ENCODE measurements around the gene TNS1. TPM values are rescaled to one million over a fixed set of nuclear protein-coding genes. Genes with fewer than 3 reads are reported as not detected.

The TNS1 gene
- polyA plus RNA-seq, 3 donors = 0.26 to 1.6 (median 1.5) TPM

GRCh38 chr2:217849154-217849975, 153.4 kb downstream of the TNS1 start:
- no peak for TF ChIP-seq CTCF (IDR thresholded peaks at IDR 0.05)
- Histone ChIP-seq H3K9me3 (replicated peaks in 1 of 2; ENCODE audit: control insufficient read depth in 1 of 2, insufficient read depth in 1 of 2, low read length in 2 of 2) (peaks cover 16 to 17% of the 10 kb centered on the region in 2 donors), H3K9ac (ENCODE audit: insufficient read depth, low read length, poor library complexity, severe bottlenecking) (no peak overlapping the region), H3K27ac (ENCODE audit: low read depth in 1 of 2, low read length in 2 of 2) (no peak overlapping the region), H3K4me3 (replicated peaks in 1 of 3; ENCODE audit: low read depth in 2 of 3, low read length in 3 of 3) (no peak overlapping the region), H3K4me1 (ENCODE audit: control insufficient read depth in 1 of 2, insufficient read depth in 2 of 2, low read length in 2 of 2) (peaks cover 25 to 34% of the 10 kb centered on the region in 2 donors), H3K27me3 (ENCODE audit: control insufficient read depth in 2 of 2, insufficient read depth in 2 of 2, low read length in 2 of 2) (peaks cover 0 to 37% of the 10 kb centered on the region in 2 donors), H4K20me1 (ENCODE audit: insufficient read depth, low read length) (no peaks in the 10 kb centered on the region), H2AFZ (ENCODE audit: insufficient read depth, low read depth, low read length, poor library complexity, severe bottlenecking) (no peak overlapping the region), H3K4me2 (replicated peaks; ENCODE audit: extremely low read depth, low read length, poor library complexity, severe bottlenecking) (no peak overlapping the region), H3K79me2 (ENCODE audit: insufficient read depth, low read length) (no peaks in the 10 kb centered on the region), H3K36me3 (replicated peaks in 1 of 2; ENCODE audit: control insufficient read depth in 1 of 2, insufficient read depth in 2 of 2, low read length in 2 of 2) (peaks cover 0 to 21% of the 10 kb centered on the region in 2 donors)
- Mint-ChIP-seq H3K4me3 (no peak overlapping the region), H3K27ac (peak overlapping the region in 3 of 7 donors; percentile 78 to 95 (median 92)), H3K9me3 (peaks cover 0 to 13% (median 2%) of the 10 kb centered on the region in 7 donors), H3K27me3 (ENCODE audit: low read depth in 3 of 3) (peaks cover 30 to 69% (median 46%) of the 10 kb centered on the region in 3 donors), H3K36me3 (peaks cover 29 to 38% of the 10 kb centered on the region in 2 donors), H3K4me1 (peaks cover 35% of the 10 kb centered on the region)
- no peak for DNase-seq
- intact Hi-C loops (cut with micrococcal nuclease) = loop anchor here in 1 of 2 donors (10.0 kb wide), 1 partner anchor 55 kb away; no protein-coding TSS in a partner anchor
- 86% methylated on average over 5 of the region's 9 CpGs for WGBS (ENCODE audit: insufficient coverage)

GRCh38 chr2:217848351-217848957, 154.3 kb downstream of the TNS1 start:
- Histone ChIP-seq H3K4me1 (ENCODE audit: control insufficient read depth in 1 of 2, insufficient read depth in 2 of 2, low read length in 2 of 2) (peaks cover 25 to 34% of the 10 kb centered on the region in 2 donors), H3K27me3 (ENCODE audit: control insufficient read depth in 2 of 2, insufficient read depth in 2 of 2, low read length in 2 of 2) (peaks cover 0 to 29% of the 10 kb centered on the region in 2 donors), H2AFZ (ENCODE audit: insufficient read depth, low read depth, low read length, poor library complexity, severe bottlenecking) (no peak overlapping the region), H3K4me2 (replicated peaks; ENCODE audit: extremely low read depth, low read length, poor library complexity, severe bottlenecking) (no peak overlapping the region), H3K9me3 (replicated peaks in 1 of 2; ENCODE audit: control insufficient read depth in 1 of 2, insufficient read depth in 1 of 2, low read length in 2 of 2) (peaks cover 21% of the 10 kb centered on the region in 2 donors), H3K79me2 (ENCODE audit: insufficient read depth, low read length) (no peaks in the 10 kb centered on the region), H3K36me3 (replicated peaks in 1 of 2; ENCODE audit: control insufficient read depth in 1 of 2, insufficient read depth in 2 of 2, low read length in 2 of 2) (peaks cover 0 to 21% of the 10 kb centered on the region in 2 donors), H3K4me3 (replicated peaks in 1 of 3; ENCODE audit: low read depth in 2 of 3, low read length in 3 of 3) (no peak overlapping the region), H4K20me1 (ENCODE audit: insufficient read depth, low read length) (no peaks in the 10 kb centered on the region), H3K9ac (ENCODE audit: insufficient read depth, low read length, poor library complexity, severe bottlenecking) (no peak overlapping the region), H3K27ac (ENCODE audit: low read depth in 1 of 2, low read length in 2 of 2) (no peak overlapping the region)
- 96% methylated on average over 24 of the region's 27 CpGs for WGBS (ENCODE audit: insufficient coverage)
- H3K27ac Mint-ChIP-seq = peak overlapping the region in 1 of 7 donors; percentile 13
- peaks cover 26 to 59% (median 37%) of the 10 kb centered on the region in 3 donors for H3K27me3 Mint-ChIP-seq (ENCODE audit: low read depth in 3 of 3)
- intact Hi-C loops (cut with micrococcal nuclease) = loop anchor here in 1 of 2 donors (10.0 kb wide), 1 partner anchor 54 kb away; no protein-coding TSS in a partner anchor
- H3K9me3 Mint-ChIP-seq = peaks cover 0 to 13% (median 2%) of the 10 kb centered on the region in 7 donors
- H3K4me3 Mint-ChIP-seq = no peak overlapping the region
- no peak for TF ChIP-seq CTCF (IDR thresholded peaks at IDR 0.05)
- peaks cover 35% of the 10 kb centered on the region for H3K4me1 Mint-ChIP-seq
- peaks cover 26 to 33% of the 10 kb centered on the region in 2 donors for H3K36me3 Mint-ChIP-seq
- no peak for DNase-seq

All from CD14-positive monocyte (primary cell).